HepG2 (cell line): ENCODE measurements around the gene SAPCD1. TPM values are rescaled to one million over a fixed set of nuclear protein-coding genes. Genes with fewer than 3 reads are reported as not detected.
A peak's percentile ranks its signal among the peaks of the same experiment; 100 is the strongest.

Experiments
- EHMT2 ChIP-seq: fragments of 200-600 bp; sonication (generic); IDR thresholded peaks from 2 replicates; pipeline ENCODE4 v1.7.0; 2017; ENCODE audit warnings: antibody characterized with exemption, low read depth, low read length, borderline replicate concordance
- FOXK2 ChIP-seq: fragments of 450-650 bp; IDR thresholded peaks from 2 replicates; pipeline ENCODE4 v1.6.1; 2016
- MEF2D ChIP-seq: sonication (generic); formaldehyde crosslinking; IDR thresholded peaks from 2 replicates; pipeline ENCODE4 v1.5.1; 2020; ENCODE audit warnings: mild to moderate bottlenecking, missing genetic modification reagents
- MEIS2 ChIP-seq: sonication (generic); formaldehyde crosslinking; IDR thresholded peaks from 2 replicates; pipeline ENCODE4 v1.9.0; 2021; ENCODE audit warnings: mild to moderate bottlenecking, missing genetic modification reagents
- PHF5A ChIP-seq: IDR thresholded peaks from one replicate; pipeline ENCODE4 v1.6.1; 2018; ENCODE audit warnings: low read depth, missing genetic modification reagents; ENCODE audit not compliant: unreplicated experiment
- SATB2 ChIP-seq: sonication (generic); formaldehyde crosslinking; IDR thresholded peaks from 2 replicates; pipeline ENCODE4 v1.5.0; 2020; ENCODE audit warnings: missing genetic modification reagents
- SSRP1 ChIP-seq: IDR thresholded peaks from 2 replicates; pipeline ENCODE4 v1.6.1; 2016; ENCODE audit warnings: control low read depth
- STAT5B ChIP-seq: sonication (generic); formaldehyde crosslinking; IDR thresholded peaks from 2 replicates; pipeline ENCODE4 v1.4.0; 2020; ENCODE audit warnings: missing genetic modification reagents
- TMF1 ChIP-seq: sonication (generic); formaldehyde crosslinking; IDR thresholded peaks from 2 replicates; pipeline ENCODE4 v1.8.1; 2022; ENCODE audit warnings: low read depth, missing genetic modification reagents
- YY1 ChIP-seq: IDR thresholded peaks from 2 replicates; pipeline ENCODE4 v1.6.1; 2011; ENCODE audit warnings: low read length, low read depth, moderate library complexity, mild to moderate bottlenecking; ENCODE audit not compliant: insufficient read depth, insufficient replicate concordance
- ZFY ChIP-seq: sonication (generic); formaldehyde crosslinking; IDR thresholded peaks from 2 replicates; pipeline ENCODE4 v1.4.0; 2020; ENCODE audit warnings: missing genetic modification reagents
- ZNF34 ChIP-seq: sonication (generic); formaldehyde crosslinking; IDR thresholded peaks from 2 replicates; pipeline ENCODE4 v1.4.0; 2020; ENCODE audit warnings: mild to moderate bottlenecking, missing genetic modification reagents, borderline replicate concordance
- ZNF44 ChIP-seq: sonication (generic); formaldehyde crosslinking; IDR thresholded peaks from 2 replicates; pipeline ENCODE4 v1.5.1; 2020; ENCODE audit warnings: mild to moderate bottlenecking, missing genetic modification reagents
- ZNF724P ChIP-seq: sonication (generic); formaldehyde crosslinking; IDR thresholded peaks from 2 replicates; pipeline ENCODE4 v1.8.0; 2022; ENCODE audit warnings: missing genetic modification reagents, borderline replicate concordance
- polyA plus RNA-seq, 8 experiments: library from polyadenylated mRNA; depleted of rRNA in 3 of 8; stranded (reverse) in 7 of 8; unstranded in 1 of 8; fragments of >200 nt; fragmentation: Illumina TruSeq in 4 of 8; extraction: Trizol in 4 of 8; gene quantifications; 2 replicates each; pipeline versions ENCODE4 v1.2.1 to v1.2.3, GENCODE V29; 2011 to 2016; ENCODE audit warnings: low read depth in 4 of 8, missing spikeins in 1 of 8, mixed read lengths in 1 of 8; ENCODE audit not compliant: insufficient read depth in 1 of 8
- total RNA-seq, 5 experiments: library from RNA; depleted of rRNA; stranded (reverse); fragments of >200 nt; fragmentation: Illumina TruSeq; extraction: Trizol; gene quantifications; 2 replicates each; pipeline ENCODE4 v1.2.3, GENCODE V29; 2016; ENCODE audit warnings: low read depth in 1 of 5
- TF ChIP-seq, protein P1 (sequence below): IDR thresholded peaks from 2 replicates; pipeline ENCODE4 v1.6.1; 2016
- TF ChIP-seq, protein P2 (sequence below): sonication (generic); formaldehyde crosslinking; IDR thresholded peaks from 2 replicates; pipeline ENCODE4 v1.4.0; 2020; ENCODE audit warnings: missing genetic modification reagents, borderline replicate concordance
- TF ChIP-seq, protein P3 (sequence below): sonication (generic); formaldehyde crosslinking; IDR thresholded peaks from 2 replicates; pipeline ENCODE4 v1.8.1; 2023; ENCODE audit warnings: mild to moderate bottlenecking, moderate library complexity, missing genetic modification reagents
- TF ChIP-seq, protein P4 (sequence below): sonication (generic); formaldehyde crosslinking; IDR thresholded peaks from 2 replicates; pipeline ENCODE4 v1.8.0; 2022; ENCODE audit warnings: missing genetic modification reagents, mild to moderate bottlenecking, borderline replicate concordance
- TF ChIP-seq, protein P5 (sequence below): sonication (generic); formaldehyde crosslinking; IDR thresholded peaks from 2 replicates; pipeline ENCODE4 v1.5.0; 2020; ENCODE audit warnings: missing genetic modification reagents

Gene SAPCD1
- total and polyA plus RNA-seq, 2 of the 13 experiments (the other 11 are each of a cell fraction or from before 2014, with no cell fraction given), result 2.5 to 3.9 TPM

DNA sequence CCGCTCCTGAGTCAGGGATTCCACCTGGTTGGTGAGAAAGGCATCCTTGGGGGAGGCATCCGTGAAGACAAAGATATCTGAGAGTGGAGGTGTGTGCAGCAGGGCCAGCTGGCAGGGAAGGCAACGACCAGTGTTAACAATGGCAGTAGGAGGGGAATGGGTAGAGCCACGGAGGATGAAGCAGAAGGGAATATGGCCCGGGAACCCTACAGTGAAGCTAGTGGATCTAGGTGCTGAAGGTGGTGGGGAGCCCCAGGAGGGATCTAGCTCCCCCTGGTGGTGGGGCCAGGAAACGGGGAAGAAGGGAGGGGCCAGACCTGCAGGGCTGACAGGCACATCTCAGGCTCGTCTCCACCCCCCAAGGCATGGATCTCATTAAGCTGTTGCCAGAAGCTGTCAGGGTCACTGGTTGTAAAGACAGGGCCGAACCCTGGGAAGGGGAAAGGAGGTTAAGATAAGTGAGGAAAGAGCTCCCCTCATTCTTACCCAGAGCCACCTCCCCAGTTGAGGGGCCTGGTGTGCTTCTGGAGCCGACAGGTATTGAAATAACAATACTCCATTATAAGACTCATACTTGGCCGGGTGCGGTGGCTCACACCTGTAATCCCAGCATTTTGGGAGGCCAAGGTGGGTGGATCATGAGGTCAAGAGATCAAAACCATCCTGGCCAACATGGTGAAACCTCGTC is 7.4 kb downstream of the SAPCD1 start (continued):
- TF ChIP-seq SSRP1 (CRISPR knock-in tag), result no peak
- TF ChIP-seq, protein P1, sequence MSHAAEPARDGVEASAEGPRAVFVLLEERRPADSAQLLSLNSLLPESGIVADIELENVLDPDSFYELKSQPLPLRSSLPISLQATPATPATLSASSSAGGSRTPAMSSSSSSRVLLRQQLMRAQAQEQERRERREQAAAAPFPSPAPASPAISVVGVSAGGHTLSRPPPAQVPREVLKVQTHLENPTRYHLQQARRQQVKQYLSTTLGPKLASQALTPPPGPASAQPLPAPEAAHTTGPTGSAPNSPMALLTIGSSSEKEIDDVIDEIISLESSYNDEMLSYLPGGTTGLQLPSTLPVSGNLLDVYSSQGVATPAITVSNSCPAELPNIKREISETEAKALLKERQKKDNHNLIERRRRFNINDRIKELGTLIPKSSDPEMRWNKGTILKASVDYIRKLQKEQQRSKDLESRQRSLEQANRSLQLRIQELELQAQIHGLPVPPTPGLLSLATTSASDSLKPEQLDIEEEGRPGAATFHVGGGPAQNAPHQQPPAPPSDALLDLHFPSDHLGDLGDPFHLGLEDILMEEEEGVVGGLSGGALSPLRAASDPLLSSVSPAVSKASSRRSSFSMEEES, result no peak
- TF ChIP-seq PHF5A (CRISPR knock-in tag), result peak; percentile 80
- no peak for TF ChIP-seq FOXK2
- TF ChIP-seq EHMT2, result no peak
- TF ChIP-seq MEIS2 (CRISPR knock-in tag), result no peak
- TF ChIP-seq ZNF724P (CRISPR knock-in tag), result no peak
- TF ChIP-seq, protein P2, sequence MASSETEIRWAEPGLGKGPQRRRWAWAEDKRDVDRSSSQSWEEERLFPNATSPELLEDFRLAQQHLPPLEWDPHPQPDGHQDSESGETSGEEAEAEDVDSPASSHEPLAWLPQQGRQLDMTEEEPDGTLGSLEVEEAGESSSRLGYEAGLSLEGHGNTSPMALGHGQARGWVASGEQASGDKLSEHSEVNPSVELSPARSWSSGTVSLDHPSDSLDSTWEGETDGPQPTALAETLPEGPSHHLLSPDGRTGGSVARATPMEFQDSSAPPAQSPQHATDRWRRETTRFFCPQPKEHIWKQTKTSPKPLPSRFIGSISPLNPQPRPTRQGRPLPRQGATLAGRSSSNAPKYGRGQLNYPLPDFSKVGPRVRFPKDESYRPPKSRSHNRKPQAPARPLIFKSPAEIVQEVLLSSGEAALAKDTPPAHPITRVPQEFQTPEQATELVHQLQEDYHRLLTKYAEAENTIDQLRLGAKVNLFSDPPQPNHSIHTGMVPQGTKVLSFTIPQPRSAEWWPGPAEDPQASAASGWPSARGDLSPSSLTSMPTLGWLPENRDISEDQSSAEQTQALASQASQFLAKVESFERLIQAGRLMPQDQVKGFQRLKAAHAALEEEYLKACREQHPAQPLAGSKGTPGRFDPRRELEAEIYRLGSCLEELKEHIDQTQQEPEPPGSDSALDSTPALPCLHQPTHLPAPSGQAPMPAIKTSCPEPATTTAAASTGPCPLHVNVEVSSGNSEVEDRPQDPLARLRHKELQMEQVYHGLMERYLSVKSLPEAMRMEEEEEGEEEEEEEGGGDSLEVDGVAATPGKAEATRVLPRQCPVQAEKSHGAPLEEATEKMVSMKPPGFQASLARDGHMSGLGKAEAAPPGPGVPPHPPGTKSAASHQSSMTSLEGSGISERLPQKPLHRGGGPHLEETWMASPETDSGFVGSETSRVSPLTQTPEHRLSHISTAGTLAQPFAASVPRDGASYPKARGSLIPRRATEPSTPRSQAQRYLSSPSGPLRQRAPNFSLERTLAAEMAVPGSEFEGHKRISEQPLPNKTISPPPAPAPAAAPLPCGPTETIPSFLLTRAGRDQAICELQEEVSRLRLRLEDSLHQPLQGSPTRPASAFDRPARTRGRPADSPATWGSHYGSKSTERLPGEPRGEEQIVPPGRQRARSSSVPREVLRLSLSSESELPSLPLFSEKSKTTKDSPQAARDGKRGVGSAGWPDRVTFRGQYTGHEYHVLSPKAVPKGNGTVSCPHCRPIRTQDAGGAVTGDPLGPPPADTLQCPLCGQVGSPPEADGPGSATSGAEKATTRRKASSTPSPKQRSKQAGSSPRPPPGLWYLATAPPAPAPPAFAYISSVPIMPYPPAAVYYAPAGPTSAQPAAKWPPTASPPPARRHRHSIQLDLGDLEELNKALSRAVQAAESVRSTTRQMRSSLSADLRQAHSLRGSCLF (CRISPR knock-in tag), result no peak
- no peak for TF ChIP-seq MEF2D (CRISPR knock-in tag)
- peak; percentile 66 for TF ChIP-seq YY1
- TF ChIP-seq ZFY (CRISPR knock-in tag), result no peak
- TF ChIP-seq STAT5B (CRISPR knock-in tag), result no peak
- TF ChIP-seq, protein P3, sequence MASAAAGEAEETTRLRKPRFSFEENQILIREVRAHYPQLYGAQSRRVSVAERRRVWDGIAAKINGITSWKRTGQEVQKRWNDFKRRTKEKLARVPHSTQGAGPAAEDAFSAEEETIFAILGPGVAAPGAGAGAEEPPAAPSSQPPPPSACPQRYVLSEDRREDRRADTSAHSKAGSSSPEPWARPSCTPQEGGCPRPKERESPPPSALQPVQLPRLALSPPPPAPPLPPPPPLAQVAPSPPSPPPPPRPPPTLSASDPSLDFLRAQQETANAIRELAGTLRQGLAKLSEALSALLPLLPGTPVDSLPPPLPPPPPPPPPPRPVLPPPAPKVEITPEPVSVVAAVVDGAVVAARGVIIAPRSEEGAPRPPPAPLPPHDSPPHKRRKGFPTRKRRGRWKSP (CRISPR knock-in tag), result no peak
- TF ChIP-seq, protein P4, sequence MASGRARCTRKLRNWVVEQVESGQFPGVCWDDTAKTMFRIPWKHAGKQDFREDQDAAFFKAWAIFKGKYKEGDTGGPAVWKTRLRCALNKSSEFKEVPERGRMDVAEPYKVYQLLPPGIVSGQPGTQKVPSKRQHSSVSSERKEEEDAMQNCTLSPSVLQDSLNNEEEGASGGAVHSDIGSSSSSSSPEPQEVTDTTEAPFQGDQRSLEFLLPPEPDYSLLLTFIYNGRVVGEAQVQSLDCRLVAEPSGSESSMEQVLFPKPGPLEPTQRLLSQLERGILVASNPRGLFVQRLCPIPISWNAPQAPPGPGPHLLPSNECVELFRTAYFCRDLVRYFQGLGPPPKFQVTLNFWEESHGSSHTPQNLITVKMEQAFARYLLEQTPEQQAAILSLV (CRISPR knock-in tag), result 0 out of 2 replicates have a peak, but pooled peaks have one; percentile 44
- no peak for TF ChIP-seq TMF1 (CRISPR knock-in tag)
- no peak for TF ChIP-seq ZNF44 (CRISPR knock-in tag)
- TF ChIP-seq, protein P5, sequence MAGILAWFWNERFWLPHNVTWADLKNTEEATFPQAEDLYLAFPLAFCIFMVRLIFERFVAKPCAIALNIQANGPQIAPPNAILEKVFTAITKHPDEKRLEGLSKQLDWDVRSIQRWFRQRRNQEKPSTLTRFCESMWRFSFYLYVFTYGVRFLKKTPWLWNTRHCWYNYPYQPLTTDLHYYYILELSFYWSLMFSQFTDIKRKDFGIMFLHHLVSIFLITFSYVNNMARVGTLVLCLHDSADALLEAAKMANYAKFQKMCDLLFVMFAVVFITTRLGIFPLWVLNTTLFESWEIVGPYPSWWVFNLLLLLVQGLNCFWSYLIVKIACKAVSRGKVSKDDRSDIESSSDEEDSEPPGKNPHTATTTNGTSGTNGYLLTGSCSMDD (CRISPR knock-in tag), result no peak
- TF ChIP-seq SATB2 (CRISPR knock-in tag), result no peak
- no peak for TF ChIP-seq ZNF34 (CRISPR knock-in tag)
